H1 (cell line): ENCODE results near the gene PRRT1. TPM values are rescaled to one million over a fixed set of nuclear protein-coding genes. Genes with fewer than 3 reads are reported as not detected.

ENCODE experiments used
- CTCF ChIA-PET: fragments of 300-600 bp; sonication (Branson Sonifier 250); formaldehyde crosslinking; loops from one replicate; lab custom pipeline; 2021; ENCODE audit not compliant: partially characterized antibody; lab: Charles Lee
- POLR2A ChIA-PET: fragments of 300-600 bp; sonication (Branson Sonifier 250); formaldehyde crosslinking; loops from one replicate; lab custom pipeline; 2021; ENCODE audit warnings: inconsistent platforms; ENCODE audit not compliant: partially characterized antibody; lab: Charles Lee
- DNase-seq, 2 experiments: peaks; one replicate each; pipeline versions ENCODE4 v3.0.0 to v3.0.0-alpha.2; 2010 to 2022; ENCODE audit warnings: low spot score in 2 of 2, low read depth in 1 of 2, mixed read lengths in 1 of 2
- FAIRE-seq: peaks from 2 replicates; lab custom pipeline; 2011; peaks lifted over from hg19 to GRCh38; lab: Jason Lieb, UNC
- H2AFZ ChIP-seq: 2 replicates; pipeline ENCODE4 v1.8.1; 2012; ENCODE audit warnings: low read length, inconsistent platforms
- H2AK5ac ChIP-seq: 2 replicates; pipeline ENCODE4 v1.6.1; 2013; ENCODE audit warnings: low read depth, low read length
- H2BK120ac ChIP-seq: replicated peaks from 2 replicates; pipeline ENCODE3; 2013; ENCODE audit warnings: low read depth, low read length, inconsistent platforms
- H2BK12ac ChIP-seq: 2 replicates; pipeline ENCODE4 v1.6.1; 2013; ENCODE audit warnings: low read depth, low read length
- H2BK15ac ChIP-seq: 2 replicates; pipeline ENCODE4 v1.6.1; 2013; ENCODE audit warnings: low read length
- H2BK20ac ChIP-seq: 2 replicates; pipeline ENCODE4 v1.6.1; 2013; ENCODE audit warnings: low read length
- H2BK5ac ChIP-seq: 2 replicates; pipeline ENCODE4 v1.6.1; 2013; ENCODE audit warnings: low read depth, low read length
- H3K14ac ChIP-seq: 2 replicates; pipeline ENCODE4 v1.6.1; 2013; ENCODE audit warnings: inconsistent platforms; ENCODE audit not compliant: insufficient read length
- H3K18ac ChIP-seq: 2 replicates; pipeline ENCODE4 v1.6.1; 2013; ENCODE audit warnings: low read length; ENCODE audit errors: extremely low read depth
- H3K23ac ChIP-seq: 2 replicates; pipeline ENCODE4 v1.6.1; 2013; ENCODE audit warnings: inconsistent platforms; ENCODE audit not compliant: insufficient read length
- H3K23me2 ChIP-seq: 2 replicates; pipeline ENCODE4 v1.6.1; 2013; ENCODE audit warnings: low read depth, low read length
- H3K27ac ChIP-seq: 2 replicates; pipeline ENCODE4 v1.6.1; 2011; ENCODE audit warnings: low read depth, low read length, inconsistent platforms
- H3K27me3 ChIP-seq, 4 experiments: replicated peaks in 1 of 4; 1 replicate in 1 of 4; 2 replicates in 3 of 4; pipeline versions ENCODE4 v1.6.1 to v1.8.1; 2011 to 2013; ENCODE audit warnings: low read length in 3 of 4, mild to moderate bottlenecking in 3 of 4, inconsistent platforms in 2 of 4, mixed read lengths in 2 of 4, moderate library complexity in 1 of 4; ENCODE audit not compliant: control insufficient read depth in 3 of 4, insufficient read depth in 3 of 4; ENCODE audit errors: extremely low read depth in 1 of 4
- H3K36me3 ChIP-seq, 4 experiments: 2 replicates each; pipeline versions ENCODE4 v1.6.1 to v1.8.1; 2011 to 2013; ENCODE audit warnings: mild to moderate bottlenecking in 4 of 4, low read length in 3 of 4, moderate library complexity in 2 of 4, control low read depth in 1 of 4, inconsistent platforms in 1 of 4; ENCODE audit not compliant: insufficient read depth in 4 of 4, control insufficient read depth in 2 of 4
- H3K4ac ChIP-seq: replicated peaks from 2 replicates; pipeline ENCODE3; 2013; ENCODE audit warnings: low read length, low read depth, mixed read lengths, inconsistent platforms; ENCODE audit not compliant: insufficient read length
- H3K4me1 ChIP-seq, 4 experiments: replicated peaks in 1 of 4; 1 replicate in 1 of 4; 2 replicates in 3 of 4; pipeline versions ENCODE4 v1.6.1 to v1.8.1; 2011 to 2013; ENCODE audit warnings: low read length in 3 of 4, inconsistent platforms in 2 of 4, mixed read lengths in 1 of 4; ENCODE audit not compliant: insufficient read depth in 4 of 4, control insufficient read depth in 3 of 4
- H3K4me2 ChIP-seq, 2 experiments: 2 replicates each; pipeline versions ENCODE4 v1.6.1 to v1.8.1; 2011 to 2013; ENCODE audit warnings: low read depth in 2 of 2, low read length in 2 of 2, control low read depth in 1 of 2, inconsistent platforms in 1 of 2, mild to moderate bottlenecking in 1 of 2; ENCODE audit not compliant: insufficient read depth in 1 of 2
- H3K4me3 ChIP-seq, 4 experiments: fragments of 200-600, 300-600 bp in 1 of 4; sonication (generic), shearing (Covaris generic), sonication (Bioruptor Twin) in 1 of 4; 2 replicates each; pipeline versions ENCODE4 v1.5.1 to v1.8.1; 2011 to 2016; ENCODE audit warnings: low read length in 4 of 4, low read depth in 3 of 4, control low read depth in 2 of 4, inconsistent platforms in 2 of 4, mild to moderate bottlenecking in 2 of 4, mixed read lengths in 1 of 4, moderate library complexity in 1 of 4; ENCODE audit not compliant: insufficient read depth in 2 of 4; ENCODE audit errors: extremely low read depth in 1 of 4
- H3K56ac ChIP-seq: replicated peaks from 2 replicates; pipeline ENCODE3; 2013; ENCODE audit warnings: low read depth, mild to moderate bottlenecking, mixed read lengths, low read length, inconsistent platforms; ENCODE audit not compliant: insufficient read length
- H3K79me1 ChIP-seq: 2 replicates; pipeline ENCODE4 v1.6.1; 2013; ENCODE audit warnings: low read depth, low read length, control low read depth
- H3K79me2 ChIP-seq, 2 experiments: 2 replicates each; pipeline versions ENCODE4 v1.6.1 to v1.8.1; 2012 to 2013; ENCODE audit warnings: low read length in 2 of 2, mild to moderate bottlenecking in 2 of 2, inconsistent platforms in 1 of 2; ENCODE audit not compliant: insufficient read depth in 2 of 2, control insufficient read depth in 1 of 2
- H3K9ac ChIP-seq, 4 experiments: replicated peaks in 1 of 4; 1 replicate in 1 of 4; 2 replicates in 3 of 4; pipeline versions ENCODE4 v1.6.1 to v1.8.1; 2011 to 2013; ENCODE audit warnings: low read depth in 3 of 4, low read length in 3 of 4, control low read depth in 2 of 4, mild to moderate bottlenecking in 2 of 4, moderate library complexity in 2 of 4, inconsistent platforms in 1 of 4; ENCODE audit errors: extremely low read depth in 1 of 4
- H3K9me3 ChIP-seq, 2 experiments: 2 replicates each; pipeline versions ENCODE4 v1.6.1 to v1.8.1; 2012 to 2013; ENCODE audit warnings: mild to moderate bottlenecking in 2 of 2, moderate library complexity in 2 of 2, control low read depth in 1 of 2, inconsistent platforms in 1 of 2, low read depth in 1 of 2, low read length in 1 of 2, mixed read lengths in 1 of 2; ENCODE audit not compliant: insufficient read depth in 2 of 2
- H4K20me1 ChIP-seq, 2 experiments: replicated peaks in 1 of 2; 2 replicates each; pipeline versions ENCODE3 to v1.8.1; 2011 to 2013; ENCODE audit warnings: inconsistent platforms in 2 of 2, low read length in 2 of 2, mild to moderate bottlenecking in 1 of 2; ENCODE audit not compliant: insufficient read depth in 2 of 2, control insufficient read depth in 1 of 2
- H4K5ac ChIP-seq: 2 replicates; pipeline ENCODE4 v1.6.1; 2013; ENCODE audit warnings: low read length, low read depth, mixed read lengths, inconsistent platforms; ENCODE audit not compliant: insufficient read length
- H4K8ac ChIP-seq: 2 replicates; pipeline ENCODE4 v1.8.0; 2013; ENCODE audit warnings: mild to moderate bottlenecking, moderate library complexity, low read length, inconsistent platforms; ENCODE audit not compliant: insufficient read depth; ENCODE audit errors: extremely low read depth
- H4K91ac ChIP-seq: replicated peaks from 2 replicates; pipeline ENCODE3; 2013; ENCODE audit warnings: low read length, mixed read lengths, inconsistent platforms; ENCODE audit not compliant: insufficient read length
- BACH1 ChIP-seq: IDR thresholded peaks from 2 replicates; pipeline ENCODE4 v1.6.1; 2012; ENCODE audit warnings: low read length, improper control_type of control experiment
- EGR1 ChIP-seq: IDR thresholded peaks from 2 replicates; pipeline ENCODE4 v1.6.1; 2011; ENCODE audit warnings: low read depth, low read length, borderline replicate concordance
- KDM5A ChIP-seq: fragments of 200-600 bp; IDR thresholded peaks from 2 replicates; pipeline ENCODE4 v1.7.1; 2012; ENCODE audit warnings: mild to moderate bottlenecking, low read length, inconsistent platforms, mixed read lengths
- MAFK ChIP-seq: IDR thresholded peaks from 2 replicates; pipeline ENCODE4 v1.6.1; 2012; ENCODE audit warnings: low read depth, mild to moderate bottlenecking, improper control_type of control experiment, low read length
- SIRT6 ChIP-seq: IDR thresholded peaks from one replicate; pipeline ENCODE4 v1.7.1; 2012; ENCODE audit warnings: low read length, inconsistent platforms
- SP1 ChIP-seq: IDR thresholded peaks from 2 replicates; pipeline ENCODE4 v1.6.1; 2011; ENCODE audit warnings: low read depth, low read length
- SP4 ChIP-seq: IDR thresholded peaks from 2 replicates; pipeline ENCODE4 v1.6.1; 2012; ENCODE audit warnings: low read length, inconsistent platforms
- WGBS, 2 experiments: shearing (Covaris generic) in 1 of 2; methylation state at CpG; one replicate each; pipeline versions ENCODE4 v1.1.6 to v1.1.7; 2013 to 2015; ENCODE audit warnings: low lambda C conversion rate in 2 of 2, mixed read lengths in 2 of 2, inconsistent platforms in 1 of 2, low coverage in 1 of 2, missing lambda C conversion rate in 1 of 2; ENCODE audit not compliant: insufficient replicate concordance in 2 of 2, insufficient coverage in 1 of 2, insufficient read length in 1 of 2; ENCODE audit errors: extremely low coverage in 1 of 2, missing lambda C conversion rate in 1 of 2; 5-methylcytosine and 5-hydroxymethylcytosine counted together
- polyA plus RNA-seq, 7 experiments: library from polyadenylated mRNA; depleted of rRNA in 3 of 7; stranded (reverse) in 5 of 7; unstranded in 2 of 7; fragments of >200 nt in 5 of 7; fragments of 200-250 nt in 2 of 7; gene quantifications; 1 replicate in 5 of 7; 2 replicates in 1 of 7; 4 replicates in 1 of 7; pipeline versions ENCODE4 v1.2.1 to v1.2.3, GENCODE V29; 2011 to 2013; ENCODE audit warnings: missing spikeins in 2 of 7, mixed read lengths in 2 of 7
- total RNA-seq: library from RNA; stranded (reverse); fragmentation: NEBNext Ultra II Directional; extraction: Animal tissue kit (Norgen Biotek cat#: 25700); gene quantifications from 2 replicates; pipeline ENCODE4 v1.2.1, GENCODE V29; 2021

The PRRT1 gene
- total and polyA plus RNA-seq, 2 of the 8 experiments (the other 6 are each of a cell fraction or from before 2014, with no cell fraction given): 0.71 to 2.8 TPM

DNA sequence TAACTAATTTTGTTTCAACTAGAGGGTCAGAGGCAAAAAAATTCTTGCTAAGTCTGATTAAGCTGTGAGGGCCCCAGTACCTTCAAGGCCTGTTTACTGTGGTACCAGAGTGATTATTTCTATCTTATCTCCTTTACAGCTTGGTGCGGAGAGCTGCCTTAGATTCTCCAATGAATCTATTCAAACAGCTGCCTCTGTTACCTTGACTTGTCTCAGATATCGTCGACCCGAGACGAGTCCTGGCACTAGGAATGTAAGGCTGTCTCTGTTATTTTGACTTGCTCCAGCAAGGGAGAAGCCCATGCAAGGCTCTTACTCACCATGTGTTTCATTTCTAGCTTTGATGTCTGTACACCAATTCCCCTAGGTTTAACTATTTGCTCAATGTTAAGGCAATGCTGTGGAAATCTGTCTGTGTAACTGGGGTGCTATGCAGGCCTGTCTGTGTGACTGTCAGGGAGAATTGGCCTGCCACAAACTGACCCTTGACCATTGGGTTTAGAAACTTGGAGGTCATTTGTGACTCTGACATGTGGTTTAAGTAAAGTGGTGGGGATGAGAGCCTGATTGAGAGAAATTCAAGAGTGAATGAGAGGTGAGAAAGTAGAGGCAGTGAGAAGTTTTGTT lies 11.2 kb downstream of the PRRT1 start:
- Histone ChIP-seq H3K9ac (no peak overlapping the region), H4K5ac (no peak overlapping the region), H2BK5ac (no peak overlapping the region), H2BK20ac (no peak overlapping the region), H3K36me3 (no peaks in the 10 kb centered on the region), H4K91ac (no peak overlapping the region), H3K23me2 (no peaks in the 10 kb centered on the region), H2BK120ac (no peak overlapping the region), H3K79me2 (no peaks in the 10 kb centered on the region), H3K4me1 (no peaks in the 10 kb centered on the region), H3K9me3 (no peaks in the 10 kb centered on the region), H3K56ac (no peak overlapping the region), H3K23ac (no peak overlapping the region), H3K27me3 (no peaks in the 10 kb centered on the region), H3K79me1 (no peaks in the 10 kb centered on the region), H3K4me3 (no peak overlapping the region), H2BK12ac (no peak overlapping the region), H3K4ac (no peak overlapping the region), H3K18ac (no peak overlapping the region), H2AFZ (no peak overlapping the region), H4K20me1 (no peaks in the 10 kb centered on the region), H2AK5ac (no peak overlapping the region), H2BK15ac (no peak overlapping the region), H3K4me2 (no peak overlapping the region), H3K27ac (no peak overlapping the region), H4K8ac (no peak overlapping the region), H3K14ac (no peak overlapping the region)
- 94% methylated on average over 5 of the region's 5 CpGs; no CpG with 5 or more reads in 1 of the 2 experiments for WGBS, 2 experiments
- no peak for FAIRE-seq
- CTCF ChIA-PET: interaction anchor here (1.2 to 2.5 kb wide), 3 partner anchors 12 to 52 kb away, joined by 3 to 6 read pairs (median 3); no protein-coding TSS in a partner anchor
- no peak for DNase-seq
- POLR2A ChIA-PET: interaction anchor here (1.0 kb wide), 1 partner anchor 12 kb away, joined by 3 read pairs; the partner anchor contains the start of gene ATF6B
- TF ChIP-seq BACH1 (no peak), KDM5A (no peak), MAFK (no peak), SP1 (no peak), SP4 (no peak), SIRT6 (no peak), EGR1 (no peak)
